ENCODE data around the gene TRUB1. TPM values are rescaled to one million over a fixed set of nuclear protein-coding genes. Genes with fewer than 3 reads are reported as not detected.
A peak's percentile ranks its signal among the peaks of the same experiment; 100 is the strongest.

The TRUB1 gene
- total RNA-seq, 1 experiment from 2014 or later, result 30.4 TPM

DNA sequence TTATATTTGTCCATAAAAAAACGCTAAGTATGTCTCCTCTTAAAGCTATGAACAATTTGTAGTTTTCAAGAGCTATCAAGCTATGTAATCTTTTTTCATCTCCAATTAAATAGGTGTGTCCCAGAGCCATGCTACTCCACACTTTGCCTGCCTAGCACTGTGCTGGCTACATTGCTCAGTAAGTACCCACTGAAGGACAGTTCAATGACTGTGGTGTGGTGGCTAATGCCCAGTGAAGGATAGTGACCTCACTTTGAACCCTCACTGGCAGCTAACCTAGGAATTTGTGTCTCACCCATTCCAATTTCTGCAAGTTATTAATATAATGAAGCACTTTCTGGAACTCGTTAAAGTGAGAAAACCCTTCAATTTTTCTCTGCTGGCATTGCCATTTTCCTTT is 14.4 kb upstream of the TRUB1 start:
- Histone ChIP-seq H3K36me3 (ENCODE audit: control insufficient read depth, insufficient read depth, low read length) (no peaks in the 10 kb centered on the region), H3K27me3 (ENCODE audit: control insufficient read depth, insufficient read depth, low read length) (no peaks in the 10 kb centered on the region), H3K27ac (ENCODE audit: low read length) (no peak overlapping the region), H3K9me3 (ENCODE audit: control insufficient read depth, insufficient read depth, low read depth, low read length) (no peaks in the 10 kb centered on the region), H3K4me1 (ENCODE audit: control insufficient read depth, insufficient read depth, low read length) (peaks cover 10% of the 10 kb centered on the region), H3K4me3 (ENCODE audit: low read depth in 2 of 2, low read length in 2 of 2) (no peak overlapping the region)
- ATAC-seq (no peak), DNase-seq (ENCODE audit: low read depth, low spot score) (no peak)
- TF ChIP-seq TCF7L2 (IDR thresholded peaks at IDR 0.05; ENCODE audit: low read depth, low read length) (no peak), SIN3A (IDR thresholded peaks at IDR 0.05; ENCODE audit: borderline replicate concordance, insufficient read depth, low read depth, low read length) (no peak), POLR2AphosphoS5 (IDR thresholded peaks at IDR 0.05; ENCODE audit: low read depth, low read length) (no peak)
- TF ChIP-seq, protein P1, sequence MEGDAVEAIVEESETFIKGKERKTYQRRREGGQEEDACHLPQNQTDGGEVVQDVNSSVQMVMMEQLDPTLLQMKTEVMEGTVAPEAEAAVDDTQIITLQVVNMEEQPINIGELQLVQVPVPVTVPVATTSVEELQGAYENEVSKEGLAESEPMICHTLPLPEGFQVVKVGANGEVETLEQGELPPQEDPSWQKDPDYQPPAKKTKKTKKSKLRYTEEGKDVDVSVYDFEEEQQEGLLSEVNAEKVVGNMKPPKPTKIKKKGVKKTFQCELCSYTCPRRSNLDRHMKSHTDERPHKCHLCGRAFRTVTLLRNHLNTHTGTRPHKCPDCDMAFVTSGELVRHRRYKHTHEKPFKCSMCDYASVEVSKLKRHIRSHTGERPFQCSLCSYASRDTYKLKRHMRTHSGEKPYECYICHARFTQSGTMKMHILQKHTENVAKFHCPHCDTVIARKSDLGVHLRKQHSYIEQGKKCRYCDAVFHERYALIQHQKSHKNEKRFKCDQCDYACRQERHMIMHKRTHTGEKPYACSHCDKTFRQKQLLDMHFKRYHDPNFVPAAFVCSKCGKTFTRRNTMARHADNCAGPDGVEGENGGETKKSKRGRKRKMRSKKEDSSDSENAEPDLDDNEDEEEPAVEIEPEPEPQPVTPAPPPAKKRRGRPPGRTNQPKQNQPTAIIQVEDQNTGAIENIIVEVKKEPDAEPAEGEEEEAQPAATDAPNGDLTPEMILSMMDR (IDR thresholded peaks at IDR 0.05), result no peak
- TF ChIP-seq, protein P2, sequence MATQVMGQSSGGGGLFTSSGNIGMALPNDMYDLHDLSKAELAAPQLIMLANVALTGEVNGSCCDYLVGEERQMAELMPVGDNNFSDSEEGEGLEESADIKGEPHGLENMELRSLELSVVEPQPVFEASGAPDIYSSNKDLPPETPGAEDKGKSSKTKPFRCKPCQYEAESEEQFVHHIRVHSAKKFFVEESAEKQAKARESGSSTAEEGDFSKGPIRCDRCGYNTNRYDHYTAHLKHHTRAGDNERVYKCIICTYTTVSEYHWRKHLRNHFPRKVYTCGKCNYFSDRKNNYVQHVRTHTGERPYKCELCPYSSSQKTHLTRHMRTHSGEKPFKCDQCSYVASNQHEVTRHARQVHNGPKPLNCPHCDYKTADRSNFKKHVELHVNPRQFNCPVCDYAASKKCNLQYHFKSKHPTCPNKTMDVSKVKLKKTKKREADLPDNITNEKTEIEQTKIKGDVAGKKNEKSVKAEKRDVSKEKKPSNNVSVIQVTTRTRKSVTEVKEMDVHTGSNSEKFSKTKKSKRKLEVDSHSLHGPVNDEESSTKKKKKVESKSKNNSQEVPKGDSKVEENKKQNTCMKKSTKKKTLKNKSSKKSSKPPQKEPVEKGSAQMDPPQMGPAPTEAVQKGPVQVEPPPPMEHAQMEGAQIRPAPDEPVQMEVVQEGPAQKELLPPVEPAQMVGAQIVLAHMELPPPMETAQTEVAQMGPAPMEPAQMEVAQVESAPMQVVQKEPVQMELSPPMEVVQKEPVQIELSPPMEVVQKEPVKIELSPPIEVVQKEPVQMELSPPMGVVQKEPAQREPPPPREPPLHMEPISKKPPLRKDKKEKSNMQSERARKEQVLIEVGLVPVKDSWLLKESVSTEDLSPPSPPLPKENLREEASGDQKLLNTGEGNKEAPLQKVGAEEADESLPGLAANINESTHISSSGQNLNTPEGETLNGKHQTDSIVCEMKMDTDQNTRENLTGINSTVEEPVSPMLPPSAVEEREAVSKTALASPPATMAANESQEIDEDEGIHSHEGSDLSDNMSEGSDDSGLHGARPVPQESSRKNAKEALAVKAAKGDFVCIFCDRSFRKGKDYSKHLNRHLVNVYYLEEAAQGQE (IDR thresholded peaks at IDR 0.05; ENCODE audit: insufficient read depth in 1 of 2, low read depth in 2 of 2, low read length in 1 of 2), result no peak
- BruUV-seq (replicated peaks), result no TSS peak
- in situ Hi-C loops (cut with HindIII; ENCODE audit: low pct_unique_long_range_greater_than_20kb, low sequenced_read_pairs) (no loop called here), intact Hi-C loops (cut with micrococcal nuclease; ENCODE audit: unreplicated experiment) (no loop called here)
- ChIA-PET CTCF (no interaction called here), POLR2A (no interaction called here)

DNA sequence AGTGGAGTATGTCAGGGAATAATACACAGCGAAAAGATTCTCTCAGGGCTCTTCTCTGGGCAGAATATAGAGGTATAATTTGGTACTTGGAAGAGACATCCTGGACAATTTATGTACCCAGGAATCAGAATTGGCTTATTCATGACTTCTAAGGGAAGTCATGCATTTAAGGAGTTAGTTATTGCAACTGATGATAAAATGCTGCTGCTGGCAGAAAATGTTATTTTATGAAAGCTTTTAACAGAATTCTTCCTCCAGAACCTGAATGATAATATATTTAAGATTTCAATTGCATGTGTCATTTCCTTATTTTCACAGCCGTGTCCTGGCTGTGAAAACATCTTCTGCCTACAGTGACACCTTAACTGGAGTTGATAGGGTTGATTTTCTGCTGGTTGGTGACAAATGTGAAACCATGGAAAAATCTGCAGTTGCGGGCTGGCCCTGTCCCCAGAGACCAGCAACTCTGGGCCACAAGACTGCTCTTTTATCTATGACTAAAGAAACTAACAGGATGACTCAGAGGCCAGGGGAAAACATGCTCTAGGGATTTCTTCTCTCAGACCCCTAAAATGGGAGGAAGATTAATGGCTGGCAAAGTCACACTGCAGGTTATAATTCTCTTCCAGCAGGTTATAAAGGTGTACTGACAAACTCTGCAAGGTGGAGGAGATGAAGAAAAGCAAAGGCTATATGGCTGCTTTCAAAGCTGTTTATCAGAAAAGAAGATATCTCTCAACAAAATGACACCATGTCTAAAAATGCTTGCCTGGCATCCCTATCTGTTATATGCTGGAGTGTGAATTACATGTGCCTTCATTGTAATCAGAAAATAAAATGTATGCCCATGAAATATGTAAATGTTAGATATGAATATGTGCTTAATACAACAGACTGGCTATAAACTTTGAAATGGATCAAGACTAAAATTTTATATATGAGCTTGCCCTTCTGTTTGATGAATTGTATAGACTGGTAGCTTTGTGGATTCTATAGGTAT is 12.1 kb upstream of the TRUB1 start:
- POLR2A ChIA-PET, result no interaction called here
- H3K4me1 ChIP-seq (ENCODE audit: control insufficient read depth, insufficient read depth, low read length), result peaks cover 10% of the 10 kb centered on the region
- no peak overlapping the region for H3K27ac ChIP-seq (ENCODE audit: low read length)
- CTCF ChIA-PET, result no interaction called here
- no peak for DNase-seq (ENCODE audit: low read depth, low spot score)
- H3K4me3 ChIP-seq (ENCODE audit: low read depth in 2 of 2, low read length in 2 of 2), result no peak overlapping the region
- intact Hi-C loops (cut with micrococcal nuclease; ENCODE audit: unreplicated experiment) (no loop called here), in situ Hi-C loops (cut with HindIII; ENCODE audit: low pct_unique_long_range_greater_than_20kb, low sequenced_read_pairs) (no loop called here)
- no peaks in the 10 kb centered on the region for H3K36me3 ChIP-seq (ENCODE audit: control insufficient read depth, insufficient read depth, low read length)
- no peaks in the 10 kb centered on the region for H3K27me3 ChIP-seq (ENCODE audit: control insufficient read depth, insufficient read depth, low read length)
- BruUV-seq (replicated peaks), result no TSS peak
- TF ChIP-seq, protein P2 (IDR thresholded peaks at IDR 0.05; ENCODE audit: insufficient read depth in 1 of 2, low read depth in 2 of 2, low read length in 1 of 2), result 0 out of 4 replicates have a peak, but pooled peaks of 1 of the 2 experiments have one; percentile 16
- TF ChIP-seq, protein P1 (IDR thresholded peaks at IDR 0.05), result no peak
- peak; percentile 88 for ATAC-seq
- H3K9me3 ChIP-seq (ENCODE audit: control insufficient read depth, insufficient read depth, low read depth, low read length), result no peaks in the 10 kb centered on the region

All from Panc1 (cell line).